Mucosa of descending colon (tissue), 3 donors: ENCODE results near the gene PRKAR2B. TPM values are rescaled to one million over a fixed set of nuclear protein-coding genes. Genes with fewer than 3 reads are reported as not detected.
A peak's percentile ranks its signal among the peaks of the same experiment; 100 is the strongest.

Experiments
- ATAC-seq: fragments of 200-7000 bp; cut with Tn5 transposase; one replicate; pipeline ENCODE4 v1.9.1; 2020; ENCODE audit warnings: mild to moderate bottlenecking, moderate library complexity
- DNase-seq, 3 donors: peaks; one replicate each; pipeline ENCODE4 v3.0.0-alpha.2; 2020
- H3K36me3 ChIP-seq: fragments of 200-600 bp; one replicate; pipeline ENCODE4 v1.8.0; 2021; ENCODE audit warnings: low read depth, mild to moderate bottlenecking
- H3K4me1 ChIP-seq: fragments of 200-600 bp; one replicate; pipeline ENCODE4 v1.8.0; 2021; ENCODE audit warnings: low read depth, mild to moderate bottlenecking
- H3K4me3 ChIP-seq: fragments of 200-600 bp; one replicate; pipeline ENCODE4 v1.8.0; 2021; ENCODE audit warnings: mild to moderate bottlenecking
- H3K9me3 ChIP-seq: fragments of 200-600 bp; one replicate; pipeline ENCODE4 v1.8.0; 2021; ENCODE audit warnings: mild to moderate bottlenecking
- CTCF ChIP-seq: fragments of 200-600 bp; IDR thresholded peaks from one replicate; pipeline ENCODE4 v1.8.0; 2022; ENCODE audit warnings: antibody characterized with exemption, mild to moderate bottlenecking
- intact Hi-C, 2 donors: fragments of 100-400 bp; cut with DNase I in 1 of 2; cut with micrococcal nuclease in 1 of 2; formaldehyde crosslinking; loops; one replicate each; pipeline versions ENCODE4 v1.11.0 to v1.11.1; 2022; cut with DNase I, micrococcal nuclease
- total RNA-seq, 3 donors: library from RNA; stranded (reverse); fragmentation: NEBNext Ultra II Directional in 2 of 3; extraction: Animal tissue kit (Norgen Biotek cat#: 25700) in 2 of 3; gene quantifications; one replicate each; pipeline versions ENCODE4 v1.2.1 to v1.2.4, GENCODE V29; 2021 to 2023
- donor health status: DM: no; HTN: no; CAD: no; lungs with moderate emphysema.
- donor health status: DM: no; HTN: no; CAD: no.
- donor health status: DM: no; HTN: yes; CAD: no.

PRKAR2B gene
- total RNA-seq, 3 donors from 2014 or later, result 4.6 to 20.8 (median 6.4) TPM

DNA sequence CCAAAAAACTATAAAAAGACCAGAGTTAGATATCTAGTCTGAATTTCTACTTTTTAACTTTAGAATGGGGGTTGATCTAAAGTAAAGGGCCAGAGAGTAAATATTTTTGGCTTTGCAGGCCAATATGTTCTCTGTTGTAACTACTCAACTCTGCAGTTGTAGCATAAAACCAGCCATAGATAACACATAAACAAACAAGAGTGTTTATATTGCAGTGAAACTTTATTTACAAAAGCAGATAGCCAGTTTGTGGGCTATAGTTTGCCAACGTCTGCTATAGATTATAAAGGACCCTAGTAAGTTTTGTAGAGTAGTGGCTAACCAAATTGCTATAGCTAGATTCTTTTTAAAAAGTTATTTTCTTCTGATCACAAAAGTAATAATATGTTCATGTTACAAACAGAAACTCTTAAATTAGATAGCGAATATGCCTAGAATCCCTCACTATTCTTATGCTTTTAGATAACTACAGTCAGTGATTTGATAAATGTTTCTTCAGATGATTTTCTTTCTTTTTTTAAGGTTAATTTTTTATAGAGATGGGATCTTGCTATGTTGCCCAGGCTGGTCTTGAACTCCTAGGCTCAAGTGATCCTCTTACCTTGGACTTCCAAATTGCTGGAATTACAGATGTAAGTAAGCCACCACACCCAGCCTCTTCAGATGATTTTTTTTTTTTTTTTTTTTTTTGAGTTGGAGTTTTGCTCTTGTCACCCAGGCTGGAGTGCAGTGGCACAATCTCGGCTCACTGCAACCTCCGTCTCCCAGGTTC lies 100.7 kb downstream of the PRKAR2B start:
- intact Hi-C loops, result no loop called here
- TF ChIP-seq CTCF, result no peak
- no peak for DNase-seq

GRCh38 chr7:107147464-107148393 lies 103.2 kb downstream of the PRKAR2B start:
- no peaks in the 10 kb centered on the region for H3K9me3 ChIP-seq
- no peaks in the 10 kb centered on the region for H3K4me1 ChIP-seq
- H3K36me3 ChIP-seq, result no peaks in the 10 kb centered on the region
- DNase-seq, result peak in 1 of 3 donors; percentile 34
- ATAC-seq, result peak; percentile 69
- intact Hi-C loops, result no loop called here
- H3K4me3 ChIP-seq, result no peak overlapping the region
- TF ChIP-seq CTCF, result peak; percentile 41

More for the DNA sequence above, 100.7 kb downstream of the PRKAR2B start:
- Histone ChIP-seq H3K4me3 (no peak overlapping the region), H3K9me3 (no peaks in the 10 kb centered on the region), H3K4me1 (no peaks in the 10 kb centered on the region), H3K36me3 (no peaks in the 10 kb centered on the region)
- ATAC-seq, result no peak

- no peak for TF ChIP-seq CTCF
- Histone ChIP-seq H3K36me3 (no peaks in the 10 kb centered on the region), H3K4me3 (no peak overlapping the region), H3K4me1 (no peaks in the 10 kb centered on the region), H3K9me3 (no peaks in the 10 kb centered on the region)
- DNase-seq (no peak), ATAC-seq (no peak)
- intact Hi-C loops, result no loop called here
These were observed 104.2 kb downstream of the PRKAR2B start for GRCh38 chr7:107148721-107149120.

GRCh38 chr7:107149863-107150262 lies 105.4 kb downstream of the PRKAR2B start:
- intact Hi-C loops, result loop anchor here (5.0 to 10.0 kb wide), 2 partner anchors 203 to 355 kb away; no protein-coding TSS in a partner anchor
- TF ChIP-seq CTCF, result no peak
- H3K4me1 ChIP-seq, result no peaks in the 10 kb centered on the region
- no peak overlapping the region for H3K4me3 ChIP-seq
- DNase-seq, result no peak
- H3K36me3 ChIP-seq, result no peaks in the 10 kb centered on the region
- H3K9me3 ChIP-seq, result no peaks in the 10 kb centered on the region
- ATAC-seq, result no peak

GRCh38 chr7:107150375-107151073 lies 106.0 kb downstream of the PRKAR2B start:
- intact Hi-C loops, result loop anchor here (5.0 to 10.0 kb wide), 2 partner anchors 203 to 356 kb away; no protein-coding TSS in a partner anchor
- H3K4me3 ChIP-seq, result no peak overlapping the region
- H3K9me3 ChIP-seq, result no peaks in the 10 kb centered on the region
- peak; percentile 75 for ATAC-seq
- H3K4me1 ChIP-seq, result no peaks in the 10 kb centered on the region
- DNase-seq, result peak in 2 of 3 donors; percentile 51 to 96
- H3K36me3 ChIP-seq, result no peaks in the 10 kb centered on the region
- TF ChIP-seq CTCF, result peak; percentile 24
